HG03457 (cell line): ENCODE data around the gene LNX1.

ENCODE experiments used
- ATAC-seq: cut with Tn5 transposase; IDR thresholded peaks from one replicate; pipeline ENCODE4 v1.9.1; 2021; ENCODE audit warnings: moderate number of reproducible peaks; ENCODE audit not compliant: unreplicated experiment

LNX1 gene

DNA sequence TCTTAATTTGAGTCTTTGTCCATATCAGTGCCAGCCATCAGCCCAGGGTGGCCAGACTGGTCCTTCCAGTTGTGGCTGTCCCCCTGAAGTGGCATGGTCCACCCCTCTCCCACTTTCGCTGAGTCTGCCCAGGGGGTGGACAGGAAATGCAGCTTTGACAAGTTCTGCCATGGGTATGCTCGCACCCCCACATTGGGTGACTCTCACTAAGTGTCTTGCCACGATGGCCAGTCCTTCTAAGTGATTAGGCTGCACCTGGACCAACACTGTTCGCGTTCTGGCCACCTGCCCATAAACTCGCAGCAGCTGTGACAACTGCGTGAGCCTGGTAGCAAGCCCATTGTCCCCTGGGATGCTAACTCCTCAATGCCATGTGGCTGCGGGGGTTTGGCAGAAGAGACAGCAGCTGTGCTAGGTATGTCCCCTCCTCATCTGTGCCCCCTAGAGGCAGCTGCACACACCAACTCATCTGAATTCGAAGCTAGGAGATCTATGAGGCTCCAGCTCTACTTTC, 10.0 kb upstream of the LNX1 start:
- no peak for ATAC-seq

DNA sequence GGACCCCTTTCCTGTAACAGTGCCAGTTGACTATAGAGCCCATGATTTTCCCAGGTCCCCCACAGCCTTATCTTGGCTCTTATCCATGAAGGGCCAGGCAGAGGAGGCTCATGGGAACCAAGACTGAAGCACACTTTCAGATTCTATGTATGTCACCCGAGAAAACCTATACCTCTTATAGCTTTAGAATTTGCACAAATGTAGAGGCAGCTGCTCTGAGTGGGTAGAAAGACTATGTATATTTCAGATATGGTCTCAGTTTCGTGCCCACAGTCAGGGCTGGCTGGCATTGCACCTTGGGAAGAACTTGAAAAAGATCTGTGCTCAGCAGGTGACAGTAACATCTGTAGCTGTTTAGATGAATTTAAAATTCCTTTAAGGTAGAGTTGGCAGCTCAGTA, 8.3 kb upstream of the LNX1 start:
- ATAC-seq: no peak

DNA sequence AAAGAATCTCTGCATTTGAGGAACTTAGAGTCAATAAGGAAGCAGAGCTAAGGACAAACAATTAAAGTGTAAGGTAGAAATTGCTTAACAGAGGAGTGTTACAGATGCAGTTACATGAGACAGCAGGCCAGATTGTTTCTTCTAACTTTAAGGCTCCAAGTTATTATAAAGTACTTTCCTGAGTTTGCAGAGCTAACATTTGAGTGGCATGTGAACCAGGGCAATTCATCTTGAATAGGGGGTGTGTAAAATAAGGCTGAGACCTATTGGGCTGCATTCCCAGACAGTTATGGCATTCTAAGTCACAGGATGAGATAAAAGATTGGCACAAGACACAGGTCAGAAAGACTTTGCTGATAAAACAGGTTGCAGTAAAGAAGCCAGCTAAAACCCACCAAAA, 7.6 kb upstream of the LNX1 start:
- no peak for ATAC-seq

DNA sequence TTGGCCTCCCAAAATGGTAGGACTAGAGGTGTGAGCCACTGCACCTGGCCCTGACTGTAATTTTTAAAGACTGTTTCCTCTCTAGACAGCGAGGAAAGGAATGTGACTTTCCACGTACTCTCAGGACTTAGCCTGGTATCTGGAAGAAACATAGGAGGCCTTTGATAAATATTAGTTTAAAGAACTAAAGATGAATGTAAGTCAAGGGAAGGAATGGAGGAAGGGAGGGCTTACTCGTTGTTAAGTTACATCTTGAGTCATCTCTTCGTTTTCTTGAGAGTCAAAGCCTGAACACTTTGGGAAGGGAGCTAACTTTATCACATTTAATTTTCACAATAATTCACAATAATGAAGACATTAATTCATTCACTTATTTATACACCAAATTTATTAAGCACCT, 7.2 kb upstream of the LNX1 start:
- ATAC-seq: no peak

DNA sequence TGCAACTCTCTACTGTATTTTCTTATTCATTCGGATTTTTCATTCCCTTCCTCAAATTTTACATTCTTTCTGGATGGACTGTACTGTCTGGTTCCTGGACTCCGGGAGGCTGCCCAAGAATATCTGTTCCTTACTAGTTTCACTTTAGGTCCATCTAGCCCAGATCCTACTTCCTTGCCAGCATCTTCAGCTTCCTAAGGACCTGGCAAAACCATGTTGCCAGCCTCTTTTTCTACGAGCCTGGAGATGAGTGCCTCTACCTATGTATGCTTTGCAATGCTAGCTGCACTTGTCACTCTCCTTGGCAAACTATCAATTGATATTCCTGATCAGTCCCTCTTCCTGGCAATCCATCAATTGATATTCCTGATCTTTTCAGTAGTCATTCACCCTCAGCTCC, 5.6 kb upstream of the LNX1 start:
- no peak for ATAC-seq

DNA sequence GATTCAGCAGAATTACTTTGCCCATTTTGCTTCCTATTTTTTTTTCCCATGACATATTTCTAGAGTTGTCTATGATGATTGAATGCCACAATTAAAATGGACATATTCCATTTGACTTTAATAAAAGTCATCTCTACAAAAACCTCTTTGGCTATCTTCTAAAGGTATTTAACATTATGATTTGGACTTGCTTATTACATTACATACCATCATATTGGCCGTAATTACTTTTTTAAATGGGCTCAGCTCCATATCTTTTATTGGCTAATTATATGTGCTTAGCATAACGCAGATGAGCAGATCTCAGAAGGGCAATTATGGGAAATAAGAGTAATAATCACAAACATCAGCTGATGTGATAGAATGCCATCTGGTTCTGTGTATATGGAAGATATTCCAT, 4.5 kb upstream of the LNX1 start:
- no peak for ATAC-seq

DNA sequence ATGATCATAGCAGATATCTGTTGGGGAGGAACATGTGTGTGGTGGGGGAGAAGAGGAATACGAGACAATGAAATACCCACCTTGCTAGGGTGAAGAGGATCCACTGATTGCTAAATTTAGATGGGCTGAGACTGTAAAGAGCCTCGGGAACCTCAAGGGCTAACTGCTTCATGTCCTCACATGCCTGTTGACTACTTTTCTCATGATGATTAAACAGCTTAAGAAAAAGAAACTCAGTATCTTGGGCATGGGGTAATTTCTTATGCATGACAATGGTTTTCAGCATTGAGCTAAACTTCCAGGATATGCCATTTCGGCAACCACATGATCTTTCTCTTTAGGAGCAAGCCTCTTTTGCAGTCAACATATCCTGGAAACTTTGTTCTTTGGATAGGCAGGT, 3.9 kb upstream of the LNX1 start:
- ATAC-seq: no peak

DNA sequence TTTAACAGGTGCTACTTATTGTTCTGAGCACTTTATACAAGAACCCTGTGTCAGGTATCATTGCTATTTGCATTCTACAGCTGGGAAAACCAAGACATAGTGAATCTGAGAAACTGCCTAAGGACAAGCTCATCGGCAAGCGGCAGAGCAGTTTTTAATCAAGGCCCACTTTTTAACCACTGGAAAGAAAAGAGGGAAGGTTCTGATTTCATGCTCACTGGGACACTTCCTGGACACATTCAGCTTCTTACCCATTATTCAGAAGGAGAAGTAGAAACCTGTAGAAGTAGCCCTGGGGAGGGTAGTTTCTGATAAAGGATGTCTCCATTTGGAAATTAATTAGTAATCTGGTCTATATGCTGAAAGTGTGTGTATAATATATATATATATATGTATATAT, 2.5 kb upstream of the LNX1 start:
- no peak for ATAC-seq

DNA sequence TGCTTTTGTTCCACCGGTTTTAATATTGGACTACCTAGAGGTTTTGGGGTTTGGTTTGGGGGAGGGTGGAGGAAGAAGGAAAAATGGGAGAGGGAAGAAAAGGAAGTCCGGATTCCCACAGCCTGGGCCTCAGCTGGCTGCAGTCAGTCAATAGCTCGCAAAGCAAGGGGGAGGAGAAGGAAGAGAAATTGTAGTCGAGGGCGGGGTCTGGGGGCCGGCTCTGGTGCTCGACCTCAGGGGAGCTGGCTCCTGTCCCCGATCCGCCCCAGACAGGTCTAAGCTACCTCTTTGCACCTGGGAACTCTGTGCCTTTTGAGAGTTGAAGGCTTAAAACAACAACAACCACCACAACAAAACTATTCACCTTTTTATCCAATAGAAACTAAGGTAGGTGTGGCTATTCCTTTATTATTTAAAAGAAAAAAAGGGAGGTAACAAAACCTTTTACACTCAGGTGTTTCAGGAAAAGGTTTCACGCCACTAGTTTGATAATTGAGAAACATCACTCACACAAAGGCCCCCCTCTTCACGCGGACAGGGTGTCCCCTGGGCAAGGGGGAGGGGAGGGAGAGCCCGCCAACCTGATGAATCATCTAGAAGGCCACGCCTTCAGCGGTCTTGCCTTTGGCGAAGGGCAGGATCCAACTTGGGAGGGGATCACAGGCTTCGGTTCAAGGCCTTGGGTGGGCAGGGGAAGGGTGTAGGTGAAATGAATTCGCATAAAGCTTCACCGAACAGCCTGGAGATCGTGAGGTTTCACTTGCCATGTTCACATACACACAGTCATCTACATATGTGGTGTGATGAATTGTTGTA, 1.6 kb upstream of the LNX1 start:
- no peak for ATAC-seq

DNA sequence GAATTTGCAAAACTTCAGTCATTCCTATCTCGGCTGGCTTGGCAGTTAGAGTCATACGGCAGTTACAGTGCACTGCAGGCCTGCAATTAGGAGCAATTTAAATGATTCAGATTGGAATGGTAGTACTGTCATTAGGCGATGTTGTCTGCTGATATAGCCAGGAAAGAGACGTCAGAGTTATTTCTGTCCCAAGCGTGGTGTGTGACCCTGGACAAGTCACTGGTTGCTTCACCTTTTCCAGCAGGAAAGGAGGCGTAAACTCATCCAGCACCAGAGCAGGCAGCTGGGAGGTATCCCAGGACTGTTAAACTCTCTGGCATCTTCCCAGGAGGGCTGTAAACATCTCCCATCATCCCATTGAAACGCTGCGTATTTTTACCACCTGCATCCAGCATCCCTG, 836 bp upstream of the LNX1 start:
- ATAC-seq: no peak

DNA sequence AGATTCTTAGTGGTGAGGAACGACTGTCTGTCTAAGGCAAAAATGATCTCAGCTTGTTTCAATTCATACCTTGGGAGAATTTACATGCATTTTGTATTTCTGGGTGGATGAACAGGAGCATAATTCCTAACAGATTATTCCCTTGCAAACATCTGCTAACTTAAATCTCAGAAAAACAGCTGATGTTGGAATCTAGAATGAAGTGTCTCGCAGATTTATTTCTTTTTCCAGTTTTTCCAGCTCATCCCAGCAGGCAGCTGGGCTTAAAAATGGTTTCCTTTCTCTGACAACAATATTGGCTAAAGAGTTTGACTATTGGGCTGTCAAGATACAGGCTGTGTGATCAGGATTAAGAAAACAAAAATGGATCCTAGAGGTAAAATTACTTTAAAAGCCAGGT, 1.1 kb downstream of the LNX1 start:
- ATAC-seq: no peak

DNA sequence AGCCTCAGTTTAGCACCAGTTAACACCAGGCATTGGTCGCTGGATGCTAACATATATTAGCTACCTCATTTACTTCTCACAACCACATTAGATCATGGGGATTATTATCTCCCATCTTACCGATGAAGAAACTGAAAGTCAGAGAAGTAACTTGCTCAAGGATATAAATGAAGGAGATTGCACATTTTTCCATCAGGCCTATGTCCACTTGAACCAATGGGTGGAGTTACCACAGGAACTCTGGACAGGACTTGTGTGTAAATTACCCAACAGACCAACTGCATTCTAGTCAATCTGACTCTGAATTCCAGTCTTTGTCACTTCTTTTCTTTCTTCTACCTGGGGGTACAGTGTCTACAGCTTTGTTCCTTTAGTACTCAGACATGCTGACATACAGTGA, 1.8 kb downstream of the LNX1 start:
- ATAC-seq: no peak

DNA sequence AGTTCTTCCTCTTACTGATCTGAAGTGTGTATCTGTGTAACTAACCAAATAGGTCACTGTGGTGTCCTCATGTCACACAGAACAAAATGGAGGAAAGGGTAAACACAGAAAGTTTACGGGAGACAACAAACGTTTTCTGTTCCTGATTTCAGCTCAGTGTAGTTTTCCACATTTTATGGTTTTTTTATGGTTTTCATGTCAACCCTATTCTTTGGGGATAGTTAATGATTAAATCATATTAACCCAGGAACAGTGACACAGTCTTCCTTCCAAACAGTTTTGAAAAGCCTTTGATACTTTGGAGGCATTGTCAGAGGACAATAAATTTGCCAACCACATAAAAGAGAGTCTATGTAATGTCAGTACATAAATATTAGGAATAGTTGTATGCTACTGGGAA, 4.2 kb downstream of the LNX1 start:
- ATAC-seq: no peak

DNA sequence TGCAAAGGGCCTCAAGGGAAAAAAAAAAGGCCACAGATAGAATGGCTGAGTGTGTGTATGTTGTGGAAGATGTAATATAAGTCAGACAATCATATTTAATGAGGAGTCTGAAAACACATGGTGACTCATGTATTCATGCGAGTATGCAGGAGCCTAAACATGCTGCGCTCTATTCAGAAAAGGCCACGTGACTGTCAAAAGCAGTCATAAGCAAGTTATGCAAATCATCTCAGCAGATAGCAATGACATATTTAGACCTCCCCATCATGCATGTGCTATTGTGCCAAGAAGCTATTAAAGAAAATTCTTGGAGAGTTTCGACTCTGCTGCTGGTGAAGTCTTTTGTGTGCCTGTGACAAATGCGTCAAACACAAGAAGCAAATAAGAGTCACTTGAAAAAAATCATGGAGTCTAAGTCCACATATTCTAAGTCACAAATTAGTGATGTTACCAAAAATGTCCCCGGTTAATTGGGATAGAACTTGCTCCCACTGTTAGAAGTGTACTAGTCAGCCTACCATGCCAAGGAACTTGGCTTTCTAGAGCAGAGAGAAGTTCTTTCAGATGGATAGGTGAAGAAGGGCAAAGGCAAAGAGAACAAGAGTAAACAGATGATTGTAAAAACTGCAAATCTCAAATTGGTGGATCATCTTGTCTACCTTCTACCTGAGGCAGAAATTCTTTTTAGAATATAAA, 5.0 kb downstream of the LNX1 start:
- ATAC-seq: no peak

DNA sequence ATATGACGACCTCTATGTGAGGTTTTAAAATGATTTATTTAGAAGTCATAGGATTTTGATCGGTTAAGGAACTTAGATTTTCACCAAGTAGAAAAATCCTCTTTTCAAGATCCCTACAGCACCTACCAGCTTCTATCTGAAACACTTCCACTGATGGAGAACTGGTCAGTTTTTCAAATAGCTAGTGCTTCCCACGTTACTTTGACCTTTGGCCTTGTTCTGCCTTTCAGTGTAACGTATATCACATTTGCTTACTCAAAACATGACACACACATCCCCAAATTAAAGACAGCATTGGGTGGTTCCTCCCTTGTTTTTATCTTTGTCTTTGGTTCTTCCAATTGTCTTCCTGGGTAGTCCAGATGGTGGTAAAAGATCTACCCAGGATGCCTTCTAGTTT, 6.6 kb downstream of the LNX1 start:
- no peak for ATAC-seq

DNA sequence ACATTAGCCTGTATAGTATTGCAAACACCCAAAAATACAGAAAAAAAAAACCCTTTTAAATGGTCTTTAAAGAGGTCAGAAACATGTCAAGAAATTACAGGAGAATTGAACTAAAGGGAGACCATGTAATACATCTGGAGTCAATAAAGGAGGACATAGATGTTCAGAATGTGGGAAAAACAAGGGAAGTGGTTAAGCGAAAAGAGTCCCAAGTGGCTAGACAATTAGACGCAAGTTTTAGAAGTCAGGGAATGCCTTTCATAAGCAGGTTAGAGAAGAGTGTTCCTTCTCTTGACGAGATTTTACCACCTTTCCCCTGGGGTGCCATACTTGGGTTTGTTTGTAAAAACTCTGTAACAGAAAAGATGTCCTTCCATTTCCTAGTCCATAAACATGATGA, 7.8 kb downstream of the LNX1 start:
- ATAC-seq: no peak

DNA sequence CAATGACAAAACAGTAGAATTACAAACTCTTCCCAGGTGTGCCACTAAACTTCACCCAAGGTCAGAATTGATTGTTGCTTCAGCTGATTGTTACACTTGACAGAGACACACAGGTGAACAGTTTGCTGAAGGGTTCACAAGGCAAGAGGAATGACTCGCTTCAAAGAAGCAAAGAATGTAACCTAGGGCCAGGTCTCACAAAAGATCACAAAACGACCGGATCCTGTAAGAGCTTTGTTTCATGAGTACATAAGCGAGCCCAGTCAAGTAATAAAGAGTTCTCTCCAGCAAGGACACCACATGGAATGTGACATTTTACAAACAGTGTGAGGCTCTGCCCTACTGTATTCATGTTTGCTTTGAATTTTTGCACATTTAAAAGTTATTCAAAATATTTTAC, 9.1 kb downstream of the LNX1 start:
- no peak for ATAC-seq

DNA sequence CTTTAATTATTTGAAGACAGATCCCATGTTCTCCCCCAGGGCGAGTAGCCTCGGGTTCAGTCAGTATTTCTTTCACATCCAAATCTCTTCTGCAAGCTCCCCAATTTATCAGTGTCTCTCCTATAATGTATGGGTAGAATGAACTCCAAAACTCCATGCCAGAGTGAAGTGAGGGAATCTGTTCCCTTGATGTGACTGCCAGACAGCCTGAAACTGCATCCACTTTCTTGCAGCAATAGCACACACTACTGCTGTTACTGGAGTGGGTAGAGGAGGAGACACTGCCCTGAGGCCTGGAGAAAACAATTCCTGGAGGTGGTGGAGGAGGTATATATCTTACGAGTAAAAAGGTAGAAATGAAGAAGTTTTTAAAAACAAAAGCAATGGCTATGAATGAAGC, 11.0 kb downstream of the LNX1 start:
- no peak for ATAC-seq

DNA sequence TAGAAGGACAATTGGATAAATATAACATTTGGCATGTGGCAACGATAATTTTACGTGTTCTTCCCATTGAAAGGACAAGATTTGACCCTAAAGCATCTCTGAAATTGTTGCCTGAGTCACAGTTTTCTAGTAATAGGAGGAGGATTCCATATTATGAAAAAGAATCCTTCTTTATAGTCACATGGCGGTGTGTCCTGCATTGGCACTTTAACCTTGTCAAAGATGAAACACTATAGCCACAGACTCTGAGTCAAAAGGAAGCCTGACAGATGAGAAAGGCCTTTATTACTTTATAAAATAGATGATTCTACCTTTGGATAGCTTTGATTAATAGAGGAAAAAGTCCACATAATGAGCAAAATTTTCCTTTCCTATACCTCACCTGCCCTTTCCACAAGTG, 11.5 kb downstream of the LNX1 start:
- no peak for ATAC-seq

DNA sequence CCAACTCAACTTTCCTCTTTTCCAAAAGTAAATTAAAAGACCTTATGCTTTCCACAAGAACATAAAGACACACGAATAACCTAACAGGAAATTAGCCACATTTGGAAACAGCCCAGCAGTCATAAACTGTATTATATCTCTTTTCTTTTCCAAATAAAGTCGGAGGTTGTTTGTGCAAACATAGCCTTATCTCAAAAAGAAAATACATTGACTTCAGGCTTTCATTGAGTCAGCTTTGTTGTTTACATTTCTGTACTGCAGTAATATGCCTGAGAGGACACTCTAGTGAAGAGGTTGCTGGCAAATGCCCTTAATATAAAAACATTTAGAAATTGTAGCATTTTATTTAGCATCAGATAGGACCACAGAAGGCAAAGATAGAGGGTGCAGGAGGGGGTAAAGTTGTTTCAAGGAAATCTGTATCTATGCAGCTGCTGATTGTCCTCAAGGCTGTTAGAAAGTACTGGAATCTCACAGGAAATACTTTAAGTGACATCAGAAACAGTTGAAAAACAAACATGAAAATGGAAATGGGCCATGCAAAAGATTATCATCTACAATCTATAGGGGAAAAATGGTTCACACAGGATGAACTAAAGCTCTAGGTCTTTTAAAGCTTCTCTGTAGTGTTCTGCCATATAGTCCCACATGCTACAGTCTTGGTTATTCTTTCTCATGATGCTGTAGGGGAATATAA, 14.5 kb downstream of the LNX1 start:
- ATAC-seq: no peak

DNA sequence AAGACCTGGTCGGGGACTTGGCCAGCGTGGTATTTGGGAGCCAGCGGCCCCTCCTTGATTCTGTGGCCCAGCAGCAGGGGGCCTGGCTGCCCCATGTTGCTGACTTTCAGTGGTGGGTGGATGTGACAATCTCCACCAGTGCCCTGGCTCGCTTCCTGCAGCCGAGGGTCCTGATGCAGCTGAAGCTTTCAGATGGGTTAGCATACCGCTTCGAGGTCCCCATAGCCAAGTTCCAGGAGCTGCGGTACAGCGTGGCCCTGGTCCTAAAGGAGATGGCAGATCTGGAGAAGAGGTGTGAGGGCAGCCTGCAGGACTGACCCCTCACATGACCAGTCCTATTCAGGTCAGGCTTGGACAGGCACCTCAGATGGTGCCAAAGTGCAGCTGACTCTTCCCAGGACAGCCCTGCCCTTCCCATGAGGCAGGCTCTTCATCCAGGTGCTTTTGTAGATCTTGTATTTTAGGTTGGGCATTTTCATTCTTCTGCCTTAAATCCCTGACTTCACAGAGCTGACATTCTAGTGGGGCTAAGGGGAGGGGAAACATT, 15.1 kb downstream of the LNX1 start:
- no peak for ATAC-seq

DNA sequence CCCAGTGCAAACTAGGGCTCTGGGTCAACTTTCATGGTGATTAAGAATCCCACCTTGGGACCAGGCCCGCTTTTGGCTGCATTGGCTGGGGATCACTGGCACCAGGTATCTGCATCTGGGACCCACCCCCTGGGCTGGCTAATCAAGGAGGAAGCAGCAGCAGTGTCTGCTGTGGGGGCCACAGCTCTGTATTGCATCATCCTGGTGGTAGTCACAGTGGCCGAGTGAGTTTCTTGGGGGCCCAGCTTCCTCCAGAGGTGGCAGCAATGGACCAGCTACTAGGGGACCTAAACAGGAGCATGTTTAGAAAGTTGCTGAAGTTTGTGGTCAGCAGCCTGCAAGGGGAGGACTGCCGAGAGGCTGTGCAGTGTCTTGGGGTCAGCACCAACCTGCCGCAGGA, 15.7 kb downstream of the LNX1 start:
- no peak for ATAC-seq
